ENCODE results near the gene NNMT.
A peak's percentile ranks its signal among the peaks of the same experiment; 100 is the strongest.

Gene NNMT

GRCh38 chr11:114348200-114349191, 52.3 kb downstream of the NNMT start:
- DNase-seq (ENCODE audit: low spot score) = peak; percentile 76

DNA sequence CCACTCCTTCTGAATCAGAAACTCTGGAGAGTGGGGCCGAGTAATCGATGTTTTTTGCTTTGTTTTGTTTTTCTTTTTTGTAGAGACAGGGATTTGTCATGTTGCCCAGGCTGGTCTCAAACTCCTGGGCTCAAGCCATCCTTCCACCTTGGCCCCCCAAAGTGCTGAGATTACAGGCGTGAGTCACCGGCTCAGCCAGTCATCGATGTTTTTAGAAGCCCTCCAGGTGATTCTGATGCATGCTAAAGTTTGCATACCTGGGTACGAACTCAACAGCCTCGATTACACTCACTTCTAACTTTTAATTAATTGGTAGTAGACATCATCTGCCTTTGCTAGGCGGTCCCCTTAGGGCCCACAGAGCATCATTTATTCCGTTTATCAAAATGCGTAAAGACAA, 53.8 kb downstream of the NNMT start:
- no peak for DNase-seq (ENCODE audit: low spot score)

DNA sequence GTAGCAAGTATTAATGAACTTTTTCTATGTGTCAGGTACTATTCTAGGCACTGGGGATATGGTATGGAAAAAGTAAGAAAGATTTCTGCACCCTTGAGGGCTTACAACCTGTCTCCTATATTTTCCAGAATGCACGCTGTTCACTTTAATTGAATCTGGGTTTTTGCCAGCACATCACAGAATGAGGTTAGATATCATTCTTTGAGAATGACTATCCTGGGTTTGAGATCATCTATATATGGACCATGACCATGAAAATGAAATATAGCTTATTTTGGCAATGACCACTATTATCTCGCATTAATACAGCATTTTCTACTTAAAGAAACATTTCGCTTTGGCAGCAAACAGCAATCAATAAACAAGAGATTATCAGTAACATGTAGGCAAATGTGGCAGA, 57.2 kb downstream of the NNMT start:
- DNase-seq (ENCODE audit: low spot score) = no peak

DNA sequence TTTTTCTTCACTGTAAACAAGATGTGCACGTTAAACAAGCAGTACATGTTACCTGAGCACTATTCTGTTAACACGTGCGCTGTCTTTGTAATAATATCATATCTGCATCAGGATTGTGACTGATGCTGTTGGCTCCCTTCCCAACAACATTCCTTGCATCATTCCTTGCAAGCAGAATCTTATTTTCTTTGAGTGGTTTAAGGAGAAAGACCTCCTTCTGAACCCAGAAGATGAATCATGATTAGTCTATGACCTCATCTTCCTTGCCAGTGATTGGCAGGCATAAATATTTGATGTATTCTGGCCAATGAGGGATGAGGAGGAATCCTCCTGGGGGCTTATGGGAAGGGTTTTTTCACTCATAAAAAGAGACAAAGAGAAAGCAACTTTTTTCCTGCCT, 57.9 kb downstream of the NNMT start:
- no peak for DNase-seq (ENCODE audit: low spot score)

GRCh38 chr11:114358716-114359115, 62.5 kb downstream of the NNMT start:
- peak; percentile 93 for DNase-seq (ENCODE audit: low spot score)

DNA sequence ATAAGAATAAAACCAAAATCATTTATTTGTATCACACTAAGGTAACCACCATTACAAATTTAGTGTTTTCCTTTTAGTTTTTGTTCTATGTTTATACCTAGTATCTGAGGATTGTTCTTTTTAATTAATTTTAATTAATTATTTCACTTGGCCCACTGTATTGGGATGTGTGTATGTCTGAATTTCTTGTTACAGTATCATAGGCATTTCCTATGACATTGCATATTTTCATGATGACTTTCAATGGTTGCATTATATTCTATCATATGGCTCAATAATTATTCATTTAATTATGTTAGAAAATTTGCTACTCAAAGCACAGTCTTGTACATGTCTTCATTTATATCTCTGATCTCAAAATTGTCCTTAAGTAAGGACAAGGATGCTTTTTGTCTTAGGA, 63.1 kb downstream of the NNMT start:
- DNase-seq (ENCODE audit: low spot score) = no peak

DNA sequence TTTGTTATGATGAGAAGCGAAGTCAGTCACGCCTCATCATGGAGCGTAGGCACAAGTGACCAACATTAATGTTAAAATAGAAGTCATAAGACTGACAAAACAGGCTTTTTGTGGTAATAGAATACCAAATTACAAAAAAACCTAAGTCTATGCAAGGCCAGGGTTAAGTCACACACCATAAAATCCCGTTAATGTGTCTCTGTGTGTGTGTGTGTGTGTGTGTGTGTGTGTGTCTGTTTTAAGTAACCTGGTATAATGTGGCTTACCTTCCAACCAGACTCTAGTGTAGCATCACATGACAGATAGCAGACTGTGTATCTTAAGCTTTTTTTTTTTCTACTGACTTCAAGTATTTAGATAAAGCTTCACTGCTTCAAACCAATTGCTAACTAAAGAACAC, 66.1 kb downstream of the NNMT start:
- no peak for DNase-seq (ENCODE audit: low spot score)

DNA sequence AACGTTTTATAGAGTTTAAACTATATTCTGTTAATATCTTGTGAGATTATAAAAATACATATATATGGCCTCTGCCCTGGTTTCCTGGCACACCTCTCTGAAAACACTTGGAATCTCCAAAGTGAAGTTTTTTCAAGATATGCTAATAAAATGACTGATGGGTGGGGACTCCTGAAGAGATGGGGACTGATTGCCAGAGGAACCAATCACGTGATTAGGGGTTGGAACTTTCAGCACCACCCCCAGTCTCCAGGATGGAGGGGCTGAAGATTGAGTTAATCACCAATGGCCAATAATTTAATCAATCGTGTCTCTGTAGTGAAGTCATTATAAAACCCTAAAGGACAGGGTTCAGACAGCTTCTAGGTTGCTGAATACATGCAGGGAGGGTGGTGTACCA, 66.8 kb downstream of the NNMT start:
- DNase-seq (ENCODE audit: low spot score) = no peak

Measured in cerebellar cortex (tissue), 1 donor.